Measurements from ENCODE around the gene TMEM123.
A peak's percentile ranks its signal among the peaks of the same experiment; 100 is the strongest.

TMEM123 gene

DNA sequence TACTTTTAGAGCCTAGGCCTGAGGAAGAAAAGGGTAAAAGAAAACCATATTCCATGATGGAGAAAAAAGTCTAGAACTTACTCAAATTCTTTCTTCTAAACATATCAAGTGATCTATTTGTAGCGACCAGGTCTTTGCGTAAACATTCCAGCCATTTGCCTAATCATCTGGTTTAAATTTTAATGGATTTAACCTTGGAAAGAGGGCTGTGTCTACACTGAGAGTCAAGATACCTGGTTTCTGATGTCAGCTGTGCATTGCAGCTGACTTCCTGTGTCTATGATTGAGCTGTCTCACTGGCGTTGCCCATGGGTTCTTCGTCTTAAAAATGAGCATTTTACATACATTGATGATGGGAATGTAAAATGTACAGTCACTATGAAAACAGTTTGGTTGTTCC lies 10.0 kb upstream of the TMEM123 start:
- H3K9ac ChIP-seq (ENCODE audit: low read depth, low read length, poor library complexity, severe bottlenecking) = no peak overlapping the region
- H3K79me2 ChIP-seq (ENCODE audit: insufficient read depth, low read length) = no peaks in the 10 kb centered on the region
- H3K4me3 ChIP-seq (ENCODE audit: low read length, poor library complexity, severe bottlenecking) = no peak overlapping the region
- H4K20me1 ChIP-seq (ENCODE audit: insufficient read depth, low read length, poor library complexity, severe bottlenecking) = no peaks in the 10 kb centered on the region
- H3K27me3 ChIP-seq (ENCODE audit: insufficient read depth, low read length, poor library complexity, severe bottlenecking) = no peaks in the 10 kb centered on the region
- H3K9me2 ChIP-seq (replicated peaks; ENCODE audit: low read depth, low read length) = no peaks in the 10 kb centered on the region
- H2AFZ ChIP-seq (ENCODE audit: low read length) = peak overlapping the region; percentile 39; the same call in 1 of the 2 replicates
- TF ChIP-seq EZH2phosphoT487 (IDR thresholded peaks at IDR 0.05; ENCODE audit: borderline replicate concordance) = no peak
- TF ChIP-seq, protein P1, sequence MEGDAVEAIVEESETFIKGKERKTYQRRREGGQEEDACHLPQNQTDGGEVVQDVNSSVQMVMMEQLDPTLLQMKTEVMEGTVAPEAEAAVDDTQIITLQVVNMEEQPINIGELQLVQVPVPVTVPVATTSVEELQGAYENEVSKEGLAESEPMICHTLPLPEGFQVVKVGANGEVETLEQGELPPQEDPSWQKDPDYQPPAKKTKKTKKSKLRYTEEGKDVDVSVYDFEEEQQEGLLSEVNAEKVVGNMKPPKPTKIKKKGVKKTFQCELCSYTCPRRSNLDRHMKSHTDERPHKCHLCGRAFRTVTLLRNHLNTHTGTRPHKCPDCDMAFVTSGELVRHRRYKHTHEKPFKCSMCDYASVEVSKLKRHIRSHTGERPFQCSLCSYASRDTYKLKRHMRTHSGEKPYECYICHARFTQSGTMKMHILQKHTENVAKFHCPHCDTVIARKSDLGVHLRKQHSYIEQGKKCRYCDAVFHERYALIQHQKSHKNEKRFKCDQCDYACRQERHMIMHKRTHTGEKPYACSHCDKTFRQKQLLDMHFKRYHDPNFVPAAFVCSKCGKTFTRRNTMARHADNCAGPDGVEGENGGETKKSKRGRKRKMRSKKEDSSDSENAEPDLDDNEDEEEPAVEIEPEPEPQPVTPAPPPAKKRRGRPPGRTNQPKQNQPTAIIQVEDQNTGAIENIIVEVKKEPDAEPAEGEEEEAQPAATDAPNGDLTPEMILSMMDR (conservative IDR thresholded peaks at IDR 0.05; ENCODE audit: low read length) = no peak
- H3K4me2 ChIP-seq (ENCODE audit: low read depth, low read length, poor library complexity, severe bottlenecking) = no peak overlapping the region
- no peaks in the 10 kb centered on the region for H3K9me3 ChIP-seq (ENCODE audit: insufficient read depth, low read depth, low read length)
- H3F3A ChIP-seq (ENCODE audit: low read depth) = 0 out of 2 replicates have a peak, but pooled peaks cover 4% of the 10 kb centered on the region
- peaks cover 64% of the 10 kb centered on the region for H3K4me1 ChIP-seq (ENCODE audit: insufficient read depth, low read length, poor library complexity, severe bottlenecking)
- no peaks in the 10 kb centered on the region for H3K36me3 ChIP-seq (ENCODE audit: insufficient read depth, low read length)

DNA sequence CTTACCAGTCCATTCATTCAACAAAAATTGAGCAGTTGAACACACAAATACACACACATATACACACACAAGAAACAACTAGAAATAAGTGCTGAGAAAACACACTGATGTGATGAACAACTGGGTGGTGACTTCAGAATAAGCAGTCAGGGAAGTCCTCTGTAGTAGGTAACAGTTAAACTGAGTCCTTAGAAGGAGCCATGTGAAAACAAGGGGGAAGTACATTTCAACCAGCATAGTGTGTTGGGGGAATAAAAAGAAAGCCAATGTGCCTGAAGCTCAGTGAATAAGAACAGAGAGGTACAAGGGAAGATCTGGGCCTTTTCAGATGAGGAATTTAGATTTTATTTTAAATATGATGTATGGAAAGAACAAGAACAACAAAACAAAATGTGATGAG lies 6.8 kb upstream of the TMEM123 start:
- peak overlapping the region; percentile 78 for H2AFZ ChIP-seq (ENCODE audit: low read length)
- peaks cover 51% of the 10 kb centered on the region for H3K4me1 ChIP-seq (ENCODE audit: insufficient read depth, low read length, poor library complexity, severe bottlenecking)
- H3K9me3 ChIP-seq (ENCODE audit: insufficient read depth, low read depth, low read length) = no peaks in the 10 kb centered on the region
- H4K20me1 ChIP-seq (ENCODE audit: insufficient read depth, low read length, poor library complexity, severe bottlenecking) = no peaks in the 10 kb centered on the region
- peak overlapping the region; percentile 5 for H3K9ac ChIP-seq (ENCODE audit: low read depth, low read length, poor library complexity, severe bottlenecking)
- no peaks in the 10 kb centered on the region for H3F3A ChIP-seq (ENCODE audit: low read depth)
- TF ChIP-seq, protein P1 (conservative IDR thresholded peaks at IDR 0.05; ENCODE audit: low read length) = no peak
- no peak for TF ChIP-seq EZH2phosphoT487 (IDR thresholded peaks at IDR 0.05; ENCODE audit: borderline replicate concordance)
- H3K36me3 ChIP-seq (ENCODE audit: insufficient read depth, low read length) = no peaks in the 10 kb centered on the region
- no peaks in the 10 kb centered on the region for H3K9me2 ChIP-seq (replicated peaks; ENCODE audit: low read depth, low read length)
- H3K4me2 ChIP-seq (ENCODE audit: low read depth, low read length, poor library complexity, severe bottlenecking) = no peak overlapping the region
- no peaks in the 10 kb centered on the region for H3K79me2 ChIP-seq (ENCODE audit: insufficient read depth, low read length)
- H3K27me3 ChIP-seq (ENCODE audit: insufficient read depth, low read length, poor library complexity, severe bottlenecking) = no peaks in the 10 kb centered on the region
- H3K4me3 ChIP-seq (ENCODE audit: low read length, poor library complexity, severe bottlenecking) = no peak overlapping the region

DNA sequence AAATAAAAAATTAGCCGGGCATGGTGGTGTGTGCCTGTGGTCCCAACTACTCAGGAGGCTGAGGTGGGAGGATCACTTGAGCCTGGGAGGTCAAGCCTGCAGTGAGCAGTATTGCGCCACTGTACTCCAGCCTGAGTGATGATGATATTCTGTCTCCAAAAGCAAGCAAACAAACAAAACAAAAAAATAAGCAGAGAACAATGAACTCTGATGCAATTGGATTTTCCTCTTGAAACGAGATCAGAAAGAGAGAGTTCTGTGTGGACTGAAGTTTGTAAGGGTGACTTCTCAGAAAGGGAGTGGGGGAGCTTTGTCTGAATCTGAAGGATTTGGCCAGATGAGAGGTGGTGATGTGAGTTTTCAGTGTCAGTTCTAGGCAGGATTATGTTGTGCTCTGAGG lies 6.0 kb upstream of the TMEM123 start:
- TF ChIP-seq, protein P1 (conservative IDR thresholded peaks at IDR 0.05; ENCODE audit: low read length) = no peak
- no peak for TF ChIP-seq EZH2phosphoT487 (IDR thresholded peaks at IDR 0.05; ENCODE audit: borderline replicate concordance)
- no peaks in the 10 kb centered on the region for H4K20me1 ChIP-seq (ENCODE audit: insufficient read depth, low read length, poor library complexity, severe bottlenecking)
- peaks cover 55% of the 10 kb centered on the region for H3K4me1 ChIP-seq (ENCODE audit: insufficient read depth, low read length, poor library complexity, severe bottlenecking)
- H2AFZ ChIP-seq (ENCODE audit: low read length) = peak overlapping the region; percentile 78
- H3K4me3 ChIP-seq (ENCODE audit: low read length, poor library complexity, severe bottlenecking) = no peak overlapping the region
- H3K9me3 ChIP-seq (ENCODE audit: insufficient read depth, low read depth, low read length) = no peaks in the 10 kb centered on the region
- peak overlapping the region; percentile 5 for H3K9ac ChIP-seq (ENCODE audit: low read depth, low read length, poor library complexity, severe bottlenecking)
- H3K36me3 ChIP-seq (ENCODE audit: insufficient read depth, low read length) = no peaks in the 10 kb centered on the region
- peaks cover 7% of the 10 kb centered on the region; the same call in 1 of the 2 replicates for H3K79me2 ChIP-seq (ENCODE audit: insufficient read depth, low read length)
- H3K4me2 ChIP-seq (ENCODE audit: low read depth, low read length, poor library complexity, severe bottlenecking) = peak overlapping the region; percentile 23
- H3F3A ChIP-seq (ENCODE audit: low read depth) = no peaks in the 10 kb centered on the region
- H3K27me3 ChIP-seq (ENCODE audit: insufficient read depth, low read length, poor library complexity, severe bottlenecking) = no peaks in the 10 kb centered on the region
- H3K9me2 ChIP-seq (replicated peaks; ENCODE audit: low read depth, low read length) = no peaks in the 10 kb centered on the region

All from Loucy (cell line).